H1 (cell line): ENCODE data around the gene NUDT3. TPM values are rescaled to one million over a fixed set of nuclear protein-coding genes. Genes with fewer than 3 reads are reported as not detected.

ENCODE experiments used
- CTCF ChIA-PET: fragments of 300-600 bp; sonication (Branson Sonifier 250); formaldehyde crosslinking; loops from one replicate; lab custom pipeline; 2021; ENCODE audit not compliant: partially characterized antibody; lab: Charles Lee
- POLR2A ChIA-PET: fragments of 300-600 bp; sonication (Branson Sonifier 250); formaldehyde crosslinking; loops from one replicate; lab custom pipeline; 2021; ENCODE audit warnings: inconsistent platforms; ENCODE audit not compliant: partially characterized antibody; lab: Charles Lee
- DNase-seq, 2 experiments: peaks; one replicate each; pipeline versions ENCODE4 v3.0.0 to v3.0.0-alpha.2; 2010 to 2022; ENCODE audit warnings: low spot score in 2 of 2, low read depth in 1 of 2, mixed read lengths in 1 of 2
- FAIRE-seq: peaks from 2 replicates; lab custom pipeline; 2011; peaks lifted over from hg19 to GRCh38; lab: Jason Lieb, UNC
- H2AFZ ChIP-seq: 2 replicates; pipeline ENCODE4 v1.8.1; 2012; ENCODE audit warnings: low read length, inconsistent platforms
- H2AK5ac ChIP-seq: 2 replicates; pipeline ENCODE4 v1.6.1; 2013; ENCODE audit warnings: low read depth, low read length
- H2BK120ac ChIP-seq: replicated peaks from 2 replicates; pipeline ENCODE3; 2013; ENCODE audit warnings: low read depth, low read length, inconsistent platforms
- H2BK12ac ChIP-seq: 2 replicates; pipeline ENCODE4 v1.6.1; 2013; ENCODE audit warnings: low read depth, low read length
- H2BK15ac ChIP-seq: 2 replicates; pipeline ENCODE4 v1.6.1; 2013; ENCODE audit warnings: low read length
- H2BK20ac ChIP-seq: 2 replicates; pipeline ENCODE4 v1.6.1; 2013; ENCODE audit warnings: low read length
- H2BK5ac ChIP-seq: 2 replicates; pipeline ENCODE4 v1.6.1; 2013; ENCODE audit warnings: low read depth, low read length
- H3K14ac ChIP-seq: 2 replicates; pipeline ENCODE4 v1.6.1; 2013; ENCODE audit warnings: inconsistent platforms; ENCODE audit not compliant: insufficient read length
- H3K18ac ChIP-seq: 2 replicates; pipeline ENCODE4 v1.6.1; 2013; ENCODE audit warnings: low read length; ENCODE audit errors: extremely low read depth
- H3K23ac ChIP-seq: 2 replicates; pipeline ENCODE4 v1.6.1; 2013; ENCODE audit warnings: inconsistent platforms; ENCODE audit not compliant: insufficient read length
- H3K23me2 ChIP-seq: 2 replicates; pipeline ENCODE4 v1.6.1; 2013; ENCODE audit warnings: low read depth, low read length
- H3K27ac ChIP-seq: 2 replicates; pipeline ENCODE4 v1.6.1; 2011; ENCODE audit warnings: low read depth, low read length, inconsistent platforms
- H3K27me3 ChIP-seq, 4 experiments: replicated peaks in 1 of 4; 1 replicate in 1 of 4; 2 replicates in 3 of 4; pipeline versions ENCODE4 v1.6.1 to v1.8.1; 2011 to 2013; ENCODE audit warnings: low read length in 3 of 4, mild to moderate bottlenecking in 3 of 4, inconsistent platforms in 2 of 4, mixed read lengths in 2 of 4, moderate library complexity in 1 of 4; ENCODE audit not compliant: control insufficient read depth in 3 of 4, insufficient read depth in 3 of 4; ENCODE audit errors: extremely low read depth in 1 of 4
- H3K36me3 ChIP-seq, 4 experiments: 2 replicates each; pipeline versions ENCODE4 v1.6.1 to v1.8.1; 2011 to 2013; ENCODE audit warnings: mild to moderate bottlenecking in 4 of 4, low read length in 3 of 4, moderate library complexity in 2 of 4, control low read depth in 1 of 4, inconsistent platforms in 1 of 4; ENCODE audit not compliant: insufficient read depth in 4 of 4, control insufficient read depth in 2 of 4
- H3K4ac ChIP-seq: replicated peaks from 2 replicates; pipeline ENCODE3; 2013; ENCODE audit warnings: low read length, low read depth, mixed read lengths, inconsistent platforms; ENCODE audit not compliant: insufficient read length
- H3K4me1 ChIP-seq, 4 experiments: replicated peaks in 1 of 4; 1 replicate in 1 of 4; 2 replicates in 3 of 4; pipeline versions ENCODE4 v1.6.1 to v1.8.1; 2011 to 2013; ENCODE audit warnings: low read length in 3 of 4, inconsistent platforms in 2 of 4, mixed read lengths in 1 of 4; ENCODE audit not compliant: insufficient read depth in 4 of 4, control insufficient read depth in 3 of 4
- H3K4me2 ChIP-seq, 2 experiments: 2 replicates each; pipeline versions ENCODE4 v1.6.1 to v1.8.1; 2011 to 2013; ENCODE audit warnings: low read depth in 2 of 2, low read length in 2 of 2, control low read depth in 1 of 2, inconsistent platforms in 1 of 2, mild to moderate bottlenecking in 1 of 2; ENCODE audit not compliant: insufficient read depth in 1 of 2
- H3K4me3 ChIP-seq, 4 experiments: fragments of 200-600, 300-600 bp in 1 of 4; sonication (generic), shearing (Covaris generic), sonication (Bioruptor Twin) in 1 of 4; 2 replicates each; pipeline versions ENCODE4 v1.5.1 to v1.8.1; 2011 to 2016; ENCODE audit warnings: low read length in 4 of 4, low read depth in 3 of 4, control low read depth in 2 of 4, inconsistent platforms in 2 of 4, mild to moderate bottlenecking in 2 of 4, mixed read lengths in 1 of 4, moderate library complexity in 1 of 4; ENCODE audit not compliant: insufficient read depth in 2 of 4; ENCODE audit errors: extremely low read depth in 1 of 4
- H3K56ac ChIP-seq: replicated peaks from 2 replicates; pipeline ENCODE3; 2013; ENCODE audit warnings: low read depth, mild to moderate bottlenecking, mixed read lengths, low read length, inconsistent platforms; ENCODE audit not compliant: insufficient read length
- H3K79me1 ChIP-seq: 2 replicates; pipeline ENCODE4 v1.6.1; 2013; ENCODE audit warnings: low read depth, low read length, control low read depth
- H3K79me2 ChIP-seq, 2 experiments: 2 replicates each; pipeline versions ENCODE4 v1.6.1 to v1.8.1; 2012 to 2013; ENCODE audit warnings: low read length in 2 of 2, mild to moderate bottlenecking in 2 of 2, inconsistent platforms in 1 of 2; ENCODE audit not compliant: insufficient read depth in 2 of 2, control insufficient read depth in 1 of 2
- H3K9ac ChIP-seq, 4 experiments: replicated peaks in 1 of 4; 1 replicate in 1 of 4; 2 replicates in 3 of 4; pipeline versions ENCODE4 v1.6.1 to v1.8.1; 2011 to 2013; ENCODE audit warnings: low read depth in 3 of 4, low read length in 3 of 4, control low read depth in 2 of 4, mild to moderate bottlenecking in 2 of 4, moderate library complexity in 2 of 4, inconsistent platforms in 1 of 4; ENCODE audit errors: extremely low read depth in 1 of 4
- H3K9me3 ChIP-seq, 2 experiments: 2 replicates each; pipeline versions ENCODE4 v1.6.1 to v1.8.1; 2012 to 2013; ENCODE audit warnings: mild to moderate bottlenecking in 2 of 2, moderate library complexity in 2 of 2, control low read depth in 1 of 2, inconsistent platforms in 1 of 2, low read depth in 1 of 2, low read length in 1 of 2, mixed read lengths in 1 of 2; ENCODE audit not compliant: insufficient read depth in 2 of 2
- H4K20me1 ChIP-seq, 2 experiments: replicated peaks in 1 of 2; 2 replicates each; pipeline versions ENCODE3 to v1.8.1; 2011 to 2013; ENCODE audit warnings: inconsistent platforms in 2 of 2, low read length in 2 of 2, mild to moderate bottlenecking in 1 of 2; ENCODE audit not compliant: insufficient read depth in 2 of 2, control insufficient read depth in 1 of 2
- H4K5ac ChIP-seq: 2 replicates; pipeline ENCODE4 v1.6.1; 2013; ENCODE audit warnings: low read length, low read depth, mixed read lengths, inconsistent platforms; ENCODE audit not compliant: insufficient read length
- H4K8ac ChIP-seq: 2 replicates; pipeline ENCODE4 v1.8.0; 2013; ENCODE audit warnings: mild to moderate bottlenecking, moderate library complexity, low read length, inconsistent platforms; ENCODE audit not compliant: insufficient read depth; ENCODE audit errors: extremely low read depth
- H4K91ac ChIP-seq: replicated peaks from 2 replicates; pipeline ENCODE3; 2013; ENCODE audit warnings: low read length, mixed read lengths, inconsistent platforms; ENCODE audit not compliant: insufficient read length
- BCL11A ChIP-seq, 2 experiments: IDR thresholded peaks; one replicate each; pipeline ENCODE4 v1.6.1; 2011; ENCODE audit warnings: low read depth in 2 of 2, low read length in 2 of 2, mild to moderate bottlenecking in 2 of 2
- EGR1 ChIP-seq: IDR thresholded peaks from 2 replicates; pipeline ENCODE4 v1.6.1; 2011; ENCODE audit warnings: low read depth, low read length, borderline replicate concordance
- WGBS, 2 experiments: shearing (Covaris generic) in 1 of 2; methylation state at CpG; one replicate each; pipeline versions ENCODE4 v1.1.6 to v1.1.7; 2013 to 2015; ENCODE audit warnings: low lambda C conversion rate in 2 of 2, mixed read lengths in 2 of 2, inconsistent platforms in 1 of 2, low coverage in 1 of 2, missing lambda C conversion rate in 1 of 2; ENCODE audit not compliant: insufficient replicate concordance in 2 of 2, insufficient coverage in 1 of 2, insufficient read length in 1 of 2; ENCODE audit errors: extremely low coverage in 1 of 2, missing lambda C conversion rate in 1 of 2; 5-methylcytosine and 5-hydroxymethylcytosine counted together
- polyA plus RNA-seq, 7 experiments: library from polyadenylated mRNA; depleted of rRNA in 3 of 7; stranded (reverse) in 5 of 7; unstranded in 2 of 7; fragments of >200 nt in 5 of 7; fragments of 200-250 nt in 2 of 7; gene quantifications; 1 replicate in 5 of 7; 2 replicates in 1 of 7; 4 replicates in 1 of 7; pipeline versions ENCODE4 v1.2.1 to v1.2.3, GENCODE V29; 2011 to 2013; ENCODE audit warnings: missing spikeins in 2 of 7, mixed read lengths in 2 of 7
- total RNA-seq: library from RNA; stranded (reverse); fragmentation: NEBNext Ultra II Directional; extraction: Animal tissue kit (Norgen Biotek cat#: 25700); gene quantifications from 2 replicates; pipeline ENCODE4 v1.2.1, GENCODE V29; 2021

Gene NUDT3
- total and polyA plus RNA-seq, 2 of the 8 experiments (the other 6 are each of a cell fraction or from before 2014, with no cell fraction given), result 14.1 to 36.9 TPM

- Histone ChIP-seq H3K79me2 (peaks cover 12 to 52% of the 10 kb centered on the region in 2 experiments), H3K4me1 (peaks cover 0 to 6% (median 2%) of the 10 kb centered on the region in 4 experiments; a peak in 2 of 7 replicates), H3K9ac (peak overlapping the region; percentile 10 to 85 (median 62); a peak in 6 of 7 replicates), H2BK5ac (0 out of 2 replicates have a peak overlapping the region, but pooled peaks have one; percentile 60), H2AFZ (no peak overlapping the region), H2BK15ac (no peak overlapping the region), H3K23ac (no peak overlapping the region), H3K27ac (0 out of 2 replicates have a peak overlapping the region, but pooled peaks have one; percentile 66), H3K27me3 (no peaks in the 10 kb centered on the region), H3K79me1 (peaks cover 3% of the 10 kb centered on the region; the same call in 1 of the 2 replicates), H3K36me3 (no peaks in the 10 kb centered on the region), H2BK120ac (no peak overlapping the region), H4K91ac (no peak overlapping the region), H2AK5ac (no peak overlapping the region), H4K8ac (no peak overlapping the region), H3K9me3 (peaks cover 0 to 5% of the 10 kb centered on the region in 2 experiments; a peak in 1 of 4 replicates), H3K18ac (no peak overlapping the region), H3K4me2 (peak overlapping the region; percentile 83 to 85), H4K5ac (no peak overlapping the region), H3K23me2 (peaks cover 5% of the 10 kb centered on the region; the same call in 1 of the 2 replicates), H2BK12ac (no peak overlapping the region), H2BK20ac (no peak overlapping the region), H4K20me1 (peaks cover 0 to 3% of the 10 kb centered on the region in 2 experiments), H3K4ac (no peak overlapping the region), H3K4me3 (peak overlapping the region; percentile 78 to 99 (median 83)), H3K14ac (no peak overlapping the region), H3K56ac (peak overlapping the region; percentile 32)
- ChIA-PET POLR2A (interaction anchor here (1.0 to 9.4 kb wide), 7 partner anchors 10 to 155 kb away, joined by 3 to 108 read pairs (median 7); partner anchors contain the start of genes HMGA1, RPS10 and SMIM29), CTCF (interaction anchor here (1.1 to 1.3 kb wide), 3 partner anchors 12 to 67 kb away, joined by 3 to 6 read pairs (median 4); no protein-coding TSS in a partner anchor)
- FAIRE-seq (no peak), DNase-seq (no peak)
- TF ChIP-seq EGR1 (no peak), BCL11A (IDR thresholded peaks at IDR 0.05; ENCODE audit: low read depth in 2 of 2, low read length in 2 of 2) (no peak)
- 3% methylated on average over 5 of the region's 5 CpGs; no CpG with 5 or more reads in 1 of the 2 experiments for WGBS, 2 experiments
These were observed 1.0 kb downstream of the NUDT3 start for GRCh38 chr6:34391473-34391785.
